Endothelial cell of umbilical vein (primary cell): Measurements from ENCODE around the gene YTHDF2. TPM values are rescaled to one million over a fixed set of nuclear protein-coding genes. Genes with fewer than 3 reads are reported as not detected.

Source experiments
- BruUV-seq: library from RNA; stranded (reverse); fragments of 400-500 nt; replicated peaks from 2 replicates; lab custom pipeline; 2021; lab: Mats Ljungman, UMichigan
- CTCF ChIA-PET: fragments of 300-600, 350-600 bp; sonication (Branson Sonifier 250); formaldehyde crosslinking; loops from one replicate; lab custom pipeline; 2021; ENCODE audit warnings: antibody characterized with exemption, inconsistent platforms; lab: Charles Lee
- POLR2A ChIA-PET: fragments of 300-600, 350-600 bp; sonication (Branson Sonifier 250); formaldehyde crosslinking; loops from one replicate; lab custom pipeline; 2021; ENCODE audit warnings: antibody characterized with exemption, inconsistent platforms; lab: Charles Lee
- DNase-seq: peaks from one replicate; pipeline ENCODE4 v3.0.0-alpha.2; 2011; ENCODE audit warnings: low read depth, low spot score
- FAIRE-seq: peaks from 2 replicates; lab custom pipeline; 2011; peaks lifted over from hg19 to GRCh38; lab: Jason Lieb, UNC
- H2AFZ ChIP-seq: 2 replicates; pipeline ENCODE4 v1.6.0; 2012; ENCODE audit warnings: low read depth, low read length, control low read depth, inconsistent platforms
- H3K27ac ChIP-seq: 2 replicates; pipeline ENCODE4 v1.5.1; 2011; ENCODE audit warnings: low read depth, mild to moderate bottlenecking, control low read depth, low read length, moderate library complexity; ENCODE audit not compliant: insufficient read depth
- H3K27me3 ChIP-seq, 2 experiments: 2 replicates each; pipeline versions ENCODE4 v1.6.0 to v1.6.1; 2011; ENCODE audit warnings: low read length in 2 of 2, mixed read lengths in 1 of 2; ENCODE audit not compliant: control insufficient read depth in 2 of 2, insufficient read depth in 2 of 2
- H3K36me3 ChIP-seq, 2 experiments: 2 replicates in 1 of 2; 3 replicates in 1 of 2; pipeline ENCODE4 v1.5.1; 2011; ENCODE audit warnings: low read length in 2 of 2, mild to moderate bottlenecking in 1 of 2, moderate library complexity in 1 of 2; ENCODE audit not compliant: control insufficient read depth in 2 of 2, insufficient read depth in 2 of 2; ENCODE audit errors: extremely low read depth in 1 of 2
- H3K4me1 ChIP-seq: 3 replicates; pipeline ENCODE4 v1.5.1; 2011; ENCODE audit warnings: mild to moderate bottlenecking, low read length; ENCODE audit not compliant: control insufficient read depth, insufficient read depth; ENCODE audit errors: extremely low read depth
- H3K4me2 ChIP-seq: 2 replicates; pipeline ENCODE4 v1.6.1; 2011; ENCODE audit warnings: low read length, control low read depth, mixed read lengths; ENCODE audit not compliant: insufficient read depth
- H3K4me3 ChIP-seq, 3 experiments: fragments of 200-600 bp in 1 of 3; sonication (generic), shearing (Covaris generic) in 1 of 3; replicated peaks in 1 of 3; 2 replicates each; pipeline ENCODE4 v1.5.1; 2011 to 2016; ENCODE audit warnings: control low read depth in 3 of 3, low read length in 3 of 3, mild to moderate bottlenecking in 2 of 3, inconsistent platforms in 1 of 3, low read depth in 1 of 3, moderate library complexity in 1 of 3; ENCODE audit not compliant: insufficient read depth in 1 of 3
- H3K79me2 ChIP-seq: 2 replicates; pipeline ENCODE4 v1.6.0; 2012; ENCODE audit warnings: low read length, inconsistent platforms; ENCODE audit not compliant: control insufficient read depth, insufficient read depth
- H3K9ac ChIP-seq: replicated peaks from 2 replicates; pipeline ENCODE3; 2011; ENCODE audit warnings: low read length, control low read depth; ENCODE audit not compliant: insufficient read depth; ENCODE audit errors: extremely low read depth
- H3K9me1 ChIP-seq: replicated peaks from 3 replicates; pipeline ENCODE4 v1.6.0; 2011; ENCODE audit warnings: mild to moderate bottlenecking, low read length; ENCODE audit not compliant: control insufficient read depth, insufficient read depth; ENCODE audit errors: extremely low read depth
- H3K9me3 ChIP-seq: replicated peaks from 2 replicates; pipeline ENCODE4 v1.5.1; 2012; ENCODE audit warnings: low read length, inconsistent platforms; ENCODE audit not compliant: control insufficient read depth, insufficient read depth
- H4K20me1 ChIP-seq: replicated peaks from 2 replicates; pipeline ENCODE3; 2011; ENCODE audit warnings: mild to moderate bottlenecking, low read length; ENCODE audit not compliant: control insufficient read depth, insufficient read depth; ENCODE audit errors: extremely low read depth
- EZH2 ChIP-seq: IDR thresholded peaks from 2 replicates; pipeline ENCODE4 v1.6.1; 2012; ENCODE audit warnings: borderline replicate concordance, low read depth, mild to moderate bottlenecking, moderate library complexity, low read length, inconsistent platforms; ENCODE audit not compliant: severe bottlenecking
- FOS ChIP-seq: IDR thresholded peaks from 2 replicates; pipeline ENCODE4 v1.6.1; 2011; ENCODE audit warnings: mild to moderate bottlenecking, low read length, moderate library complexity, borderline replicate concordance; ENCODE audit not compliant: insufficient read depth
- GATA2 ChIP-seq: IDR thresholded peaks from 2 replicates; pipeline ENCODE4 v1.7.0; 2011; ENCODE audit warnings: low read depth, mild to moderate bottlenecking, moderate library complexity, mixed read lengths, low read length; ENCODE audit not compliant: insufficient read length, insufficient read depth
- JUN ChIP-seq: IDR thresholded peaks from 2 replicates; pipeline ENCODE4 v1.6.1; 2011; ENCODE audit warnings: borderline replicate concordance, low read depth; ENCODE audit not compliant: insufficient read length, insufficient read depth
- MYC ChIP-seq: IDR thresholded peaks from one replicate; pipeline ENCODE4 v1.6.1; 2011; ENCODE audit warnings: mild to moderate bottlenecking, low read depth, low read length
- POLR2A ChIP-seq: IDR thresholded peaks from 2 replicates; pipeline ENCODE4 v1.6.1; 2012; ENCODE audit warnings: low read depth, mild to moderate bottlenecking, control low read depth, low read length
- POLR2AphosphoS5 ChIP-seq: IDR thresholded peaks from 2 replicates; pipeline ENCODE4 v1.6.1; 2012; ENCODE audit warnings: low read depth, mild to moderate bottlenecking, control low read depth, low read length, moderate library complexity; ENCODE audit not compliant: insufficient read depth
- dilution Hi-C: fragments of 300-500 bp; cut with MboI; formaldehyde crosslinking; loops from one replicate; pipeline ENCODE4 v1.15.0; 2019; ENCODE audit warnings: low sequenced_read_pairs; ENCODE audit not compliant: extremely low pct_ligation_motif_present
- intact Hi-C: fragments of 100-400 bp; cut with micrococcal nuclease; formaldehyde crosslinking; loops from one replicate; pipeline ENCODE4 v1.10.0; 2022
- polyA plus RNA-seq, 4 experiments: library from polyadenylated mRNA; depleted of rRNA in 3 of 4; stranded (reverse) in 3 of 4; unstranded in 1 of 4; fragments of >200 nt; gene quantifications; 2 replicates each; pipeline versions ENCODE4 v1.2.1 to v1.2.3, GENCODE V29; 2011 to 2012; ENCODE audit warnings: missing spikeins in 1 of 4
- total RNA-seq: library from RNA; stranded (reverse); gene quantifications from 2 replicates; pipeline ENCODE4 v1.2.3, GENCODE V29; 2021
- TF ChIP-seq, protein P1 (sequence below), 2 donors: IDR thresholded peaks; 1 replicate in 1 of 2; 2 replicates in 1 of 2; pipeline ENCODE4 v1.5.1; 2011; ENCODE audit warnings: low read length in 2 of 2, mild to moderate bottlenecking in 2 of 2, moderate library complexity in 2 of 2, control low read depth in 1 of 2, inconsistent platforms in 1 of 2, low read depth in 1 of 2; ENCODE audit not compliant: insufficient read depth in 1 of 2; ENCODE audit errors: extremely low read depth in 1 of 2
- TF ChIP-seq, protein P2 (sequence below): IDR thresholded peaks from 2 replicates; pipeline ENCODE4 v1.6.1; 2011; ENCODE audit not compliant: insufficient read depth, insufficient read length

The YTHDF2 gene
- total and polyA plus RNA-seq, 2 donors (not counting 3 experiments of a cell fraction or from before 2014, with no cell fraction given): 72.4 to 105 TPM

DNA sequence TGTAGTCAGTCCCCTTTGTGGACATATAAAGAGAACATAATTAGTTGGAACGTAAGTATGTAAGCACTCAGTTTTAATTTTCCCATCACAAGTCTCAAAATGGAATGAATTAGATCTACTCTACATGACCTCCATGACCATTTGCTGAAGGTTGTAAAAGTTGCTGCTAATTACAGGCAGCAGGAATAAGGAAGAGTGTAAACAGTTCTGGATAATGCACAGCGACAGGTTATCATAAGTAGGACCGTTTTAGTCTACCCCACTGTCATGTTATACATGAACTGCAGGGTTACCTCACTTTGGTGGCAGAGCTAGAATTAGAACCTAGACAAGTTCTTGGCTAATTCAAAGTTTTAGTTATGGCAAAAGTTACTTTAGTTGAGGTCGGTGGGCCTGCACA lies 21.7 kb downstream of the YTHDF2 start:
- no TSS peak for BruUV-seq
- POLR2A ChIA-PET: no interaction called here
- peak; percentile 49 for FAIRE-seq

DNA sequence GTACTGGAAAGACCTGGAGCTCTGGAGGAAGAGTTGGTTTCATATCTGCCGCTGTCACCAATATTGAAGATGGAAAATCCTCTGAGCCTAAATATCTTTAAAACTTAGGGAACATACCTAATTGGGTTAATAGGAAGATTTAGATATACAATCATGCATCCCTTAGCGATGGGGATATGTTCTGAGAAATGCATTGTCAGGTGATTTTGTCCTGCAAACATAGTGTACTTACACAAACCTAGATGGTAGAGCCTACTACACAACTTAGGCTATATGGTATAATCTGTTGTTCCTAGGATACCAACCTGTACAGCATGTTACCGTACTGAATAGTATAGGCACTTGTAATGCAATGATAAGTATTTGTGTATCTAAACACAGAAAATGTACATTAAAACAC lies 22.5 kb downstream of the YTHDF2 start:
- dilution Hi-C loops: no loop called here
- POLR2A ChIA-PET: no interaction called here
- H3K27me3 ChIP-seq: no peaks in the 10 kb centered on the region
- H3K4me2 ChIP-seq: no peak overlapping the region
- H3K36me3 ChIP-seq: peaks cover 5 to 8% of the 10 kb centered on the region in 2 experiments
- FAIRE-seq: no peak
- no peaks in the 10 kb centered on the region for H3K4me1 ChIP-seq
- peaks cover 94% of the 10 kb centered on the region for H3K79me2 ChIP-seq
- no peak overlapping the region for H3K9ac ChIP-seq
- no TSS peak for BruUV-seq
- H4K20me1 ChIP-seq: peaks cover 34% of the 10 kb centered on the region
- no peaks in the 10 kb centered on the region for H3K9me1 ChIP-seq
- CTCF ChIA-PET: interaction anchor here (0.9 to 1.0 kb wide), 3 partner anchors 22 to 118 kb away, joined by 3 read pairs; partner anchors contain the start of gene YTHDF2
- no peak overlapping the region for H3K4me3 ChIP-seq
- DNase-seq: no peak
- intact Hi-C loops: no loop called here
- no peak overlapping the region for H3K27ac ChIP-seq
- no peaks in the 10 kb centered on the region for H3K9me3 ChIP-seq
- no peak overlapping the region for H2AFZ ChIP-seq
- no peak for TF ChIP-seq MYC
- TF ChIP-seq, protein P1, sequence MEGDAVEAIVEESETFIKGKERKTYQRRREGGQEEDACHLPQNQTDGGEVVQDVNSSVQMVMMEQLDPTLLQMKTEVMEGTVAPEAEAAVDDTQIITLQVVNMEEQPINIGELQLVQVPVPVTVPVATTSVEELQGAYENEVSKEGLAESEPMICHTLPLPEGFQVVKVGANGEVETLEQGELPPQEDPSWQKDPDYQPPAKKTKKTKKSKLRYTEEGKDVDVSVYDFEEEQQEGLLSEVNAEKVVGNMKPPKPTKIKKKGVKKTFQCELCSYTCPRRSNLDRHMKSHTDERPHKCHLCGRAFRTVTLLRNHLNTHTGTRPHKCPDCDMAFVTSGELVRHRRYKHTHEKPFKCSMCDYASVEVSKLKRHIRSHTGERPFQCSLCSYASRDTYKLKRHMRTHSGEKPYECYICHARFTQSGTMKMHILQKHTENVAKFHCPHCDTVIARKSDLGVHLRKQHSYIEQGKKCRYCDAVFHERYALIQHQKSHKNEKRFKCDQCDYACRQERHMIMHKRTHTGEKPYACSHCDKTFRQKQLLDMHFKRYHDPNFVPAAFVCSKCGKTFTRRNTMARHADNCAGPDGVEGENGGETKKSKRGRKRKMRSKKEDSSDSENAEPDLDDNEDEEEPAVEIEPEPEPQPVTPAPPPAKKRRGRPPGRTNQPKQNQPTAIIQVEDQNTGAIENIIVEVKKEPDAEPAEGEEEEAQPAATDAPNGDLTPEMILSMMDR (IDR thresholded peaks at IDR 0.05; ENCODE audit: extremely low read depth in 1 of 2, insufficient read depth in 1 of 2, low read depth in 1 of 2, low read length in 2 of 2): no peak
- TF ChIP-seq JUN: no peak
- TF ChIP-seq POLR2A: no peak
- TF ChIP-seq POLR2AphosphoS5: no peak
- TF ChIP-seq GATA2: no peak
- TF ChIP-seq, protein P2, sequence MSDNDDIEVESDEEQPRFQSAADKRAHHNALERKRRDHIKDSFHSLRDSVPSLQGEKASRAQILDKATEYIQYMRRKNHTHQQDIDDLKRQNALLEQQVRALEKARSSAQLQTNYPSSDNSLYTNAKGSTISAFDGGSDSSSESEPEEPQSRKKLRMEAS: no peak
- no peak for TF ChIP-seq FOS
- no peak for TF ChIP-seq EZH2

More for the DNA sequence above, 21.7 kb downstream of the YTHDF2 start:
- no peak overlapping the region for H3K4me2 ChIP-seq
- dilution Hi-C loops: no loop called here
- no peaks in the 10 kb centered on the region for H3K27me3 ChIP-seq
- H3K36me3 ChIP-seq: peaks cover 5 to 8% of the 10 kb centered on the region in 2 experiments
- peaks cover 34% of the 10 kb centered on the region for H4K20me1 ChIP-seq
- intact Hi-C loops: no loop called here
- no peaks in the 10 kb centered on the region for H3K9me1 ChIP-seq
- H3K9me3 ChIP-seq: no peaks in the 10 kb centered on the region
- H3K27ac ChIP-seq: no peak overlapping the region
- H3K9ac ChIP-seq: no peak overlapping the region
- DNase-seq: no peak
- CTCF ChIA-PET: interaction anchor here (0.9 to 1.0 kb wide), 3 partner anchors 21 to 119 kb away, joined by 3 read pairs; partner anchors contain the start of gene YTHDF2
- TF ChIP-seq, protein P2: no peak
- TF ChIP-seq POLR2A (no peak), MYC (no peak)
- H3K4me3 ChIP-seq: no peak overlapping the region
- H3K79me2 ChIP-seq: peaks cover 99% of the 10 kb centered on the region
- no peak overlapping the region for H2AFZ ChIP-seq
- no peaks in the 10 kb centered on the region for H3K4me1 ChIP-seq
